ENCODE data around the gene PCDHGA10.

DNA sequence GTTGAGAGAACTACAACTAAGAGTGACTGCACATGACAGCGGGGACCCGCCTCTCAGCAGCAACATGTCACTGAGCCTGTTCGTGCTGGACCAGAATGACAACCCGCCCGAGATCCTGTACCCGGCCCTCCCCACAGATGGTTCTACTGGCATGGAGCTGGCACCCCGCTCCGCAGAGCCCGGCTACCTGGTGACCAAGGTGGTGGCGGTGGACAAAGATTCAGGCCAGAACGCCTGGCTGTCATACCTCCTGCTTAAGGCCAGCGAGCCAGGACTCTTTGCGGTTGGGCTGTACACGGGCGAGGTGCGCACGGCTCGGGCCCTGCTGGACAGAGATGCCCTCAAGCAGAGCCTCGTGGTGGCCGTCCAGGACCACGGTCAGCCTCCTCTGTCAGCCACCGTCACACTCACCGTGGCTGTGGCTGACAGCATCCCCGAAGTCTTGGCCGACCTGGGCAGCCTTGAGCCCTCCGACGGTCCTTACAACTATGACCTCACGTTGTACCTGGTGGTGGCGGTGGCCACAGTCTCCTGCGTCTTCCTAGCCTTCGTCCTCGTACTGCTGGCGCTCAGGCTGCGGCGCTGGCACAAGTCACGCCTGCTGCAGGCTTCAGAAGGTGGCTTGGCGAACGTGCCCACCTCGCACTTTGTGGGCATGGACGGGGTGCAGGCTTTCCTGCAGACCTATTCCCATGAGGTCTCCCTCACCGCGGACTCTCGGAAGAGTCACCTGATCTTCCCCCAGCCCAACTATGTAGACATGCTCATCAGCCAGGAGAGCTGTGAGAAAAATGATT lies 28.1 kb upstream of the PCDHGA10 start:
- TF ChIP-seq, protein P1, sequence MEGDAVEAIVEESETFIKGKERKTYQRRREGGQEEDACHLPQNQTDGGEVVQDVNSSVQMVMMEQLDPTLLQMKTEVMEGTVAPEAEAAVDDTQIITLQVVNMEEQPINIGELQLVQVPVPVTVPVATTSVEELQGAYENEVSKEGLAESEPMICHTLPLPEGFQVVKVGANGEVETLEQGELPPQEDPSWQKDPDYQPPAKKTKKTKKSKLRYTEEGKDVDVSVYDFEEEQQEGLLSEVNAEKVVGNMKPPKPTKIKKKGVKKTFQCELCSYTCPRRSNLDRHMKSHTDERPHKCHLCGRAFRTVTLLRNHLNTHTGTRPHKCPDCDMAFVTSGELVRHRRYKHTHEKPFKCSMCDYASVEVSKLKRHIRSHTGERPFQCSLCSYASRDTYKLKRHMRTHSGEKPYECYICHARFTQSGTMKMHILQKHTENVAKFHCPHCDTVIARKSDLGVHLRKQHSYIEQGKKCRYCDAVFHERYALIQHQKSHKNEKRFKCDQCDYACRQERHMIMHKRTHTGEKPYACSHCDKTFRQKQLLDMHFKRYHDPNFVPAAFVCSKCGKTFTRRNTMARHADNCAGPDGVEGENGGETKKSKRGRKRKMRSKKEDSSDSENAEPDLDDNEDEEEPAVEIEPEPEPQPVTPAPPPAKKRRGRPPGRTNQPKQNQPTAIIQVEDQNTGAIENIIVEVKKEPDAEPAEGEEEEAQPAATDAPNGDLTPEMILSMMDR (conservative IDR thresholded peaks at IDR 0.05; ENCODE audit: low read depth, low read length) = no peak
- no peak for TF ChIP-seq EZH2 (IDR thresholded peaks at IDR 0.05; ENCODE audit: borderline replicate concordance, low read depth, low read length, poor library complexity, severe bottlenecking)
